Transverse colon (tissue), 4 donors: Measurements from ENCODE around the gene ETFDH. TPM values are rescaled to one million over a fixed set of nuclear protein-coding genes. Genes with fewer than 3 reads are reported as not detected.

Source experiments
- DNase-seq: peaks from one replicate; pipeline ENCODE4 v3.0.0-alpha.2; 2019
- H3K27ac ChIP-seq, 4 donors: fragments of 200-600 bp; sonication (generic); 2 replicates each; pipeline ENCODE4 v1.5.1; 2016 to 2018; ENCODE audit warnings: inconsistent platforms in 4 of 4
- H3K27me3 ChIP-seq: fragments of 200-600 bp; sonication (generic); 2 replicates; pipeline ENCODE4 v1.5.1; 2017; ENCODE audit warnings: inconsistent platforms
- H3K36me3 ChIP-seq, 4 donors: fragments of 200-600 bp; sonication (generic); 2 replicates each; pipeline ENCODE4 v1.5.1; 2017 to 2019; ENCODE audit warnings: inconsistent platforms in 4 of 4
- H3K4me1 ChIP-seq, 4 donors: fragments of 200-600 bp; sonication (generic); 2 replicates each; pipeline ENCODE4 v1.5.1; 2017 to 2020; ENCODE audit warnings: inconsistent platforms in 4 of 4
- H3K4me3 ChIP-seq, 4 donors: fragments of 200-600 bp; sonication (generic); 1 replicate in 1 of 4; 2 replicates in 3 of 4; pipeline versions ENCODE4 v1.5.1 to v1.6.1; 2017 to 2019; ENCODE audit warnings: inconsistent platforms in 4 of 4
- H3K9me3 ChIP-seq, 2 donors: fragments of 200-600 bp; sonication (generic); 2 replicates each; pipeline ENCODE4 v1.5.1; 2017 to 2019; ENCODE audit warnings: inconsistent platforms in 2 of 2
- CTCF ChIP-seq, 5 experiments: fragments of 200-600 bp in 3 of 5; fragments of 450-650 bp in 2 of 5; sonication (generic) in 3 of 5; IDR thresholded peaks; 1 replicate in 2 of 5; 2 replicates in 3 of 5; pipeline ENCODE4 v1.5.1; 2016 to 2017; ENCODE audit warnings: antibody characterized with exemption in 5 of 5, inconsistent platforms in 3 of 5, mild to moderate bottlenecking in 2 of 5, moderate library complexity in 1 of 5
- EP300 ChIP-seq: sonication (generic); formaldehyde crosslinking; IDR thresholded peaks from one replicate; pipeline ENCODE4 v1.6.1; 2017; ENCODE audit warnings: antibody characterized with exemption, low read depth
- POLR2A ChIP-seq: fragments of 450-650 bp; IDR thresholded peaks from one replicate; pipeline ENCODE4 v1.6.1; 2016; ENCODE audit warnings: antibody characterized with exemption, mild to moderate bottlenecking, moderate library complexity
- POLR2AphosphoS5 ChIP-seq, 3 donors: sonication (generic); formaldehyde crosslinking; IDR thresholded peaks; one replicate each; pipeline ENCODE4 v1.6.1; 2016; ENCODE audit warnings: antibody characterized with exemption in 3 of 3
- WGBS, 2 donors: methylation state at CpG; one replicate each; pipeline ENCODE4 v1.1.5; 2018; ENCODE audit warnings: low coverage in 1 of 2; 5-methylcytosine and 5-hydroxymethylcytosine counted together
- in situ Hi-C, 4 donors: fragments of 200-750 bp; cut with MboI; loops; one replicate each; pipeline versions ENCODE4 v1.15.0 to v1.15.1; 2017; ENCODE audit warnings: low sequenced_read_pairs in 3 of 4, low pct_ligation_motif_present in 1 of 4, low pct_unique_long_range_greater_than_20kb in 1 of 4
- intact Hi-C: fragments of 100-400 bp; cut with DNase I; formaldehyde crosslinking; loops from one replicate; pipeline ENCODE4 v1.15.1; 2023; ENCODE audit warnings: low total_unique reads
- total RNA-seq, 4 donors: library from RNA; depleted of rRNA; stranded (reverse); fragments of >200 nt; gene quantifications; one replicate each; pipeline ENCODE4 v1.1.0, GENCODE V29; 2016

The ETFDH gene
- total RNA-seq, 4 donors from 2014 or later, result 19.5 to 144 (median 88.5) TPM

GRCh38 chr4:158724637-158725036 lies 52.5 kb downstream of the ETFDH start:
- intact Hi-C loops (loop anchor here (2.0 to 10.0 kb wide), 2 partner anchors 126 to 480 kb away; no protein-coding TSS in a partner anchor), in situ Hi-C loops (loop anchor here (5.0 to 25.0 kb wide), 7 partner anchors 38 to 713 kb away; no protein-coding TSS in a partner anchor)
- Histone ChIP-seq H3K27me3 (peaks cover 6% of the 10 kb centered on the region), H3K4me3 (no peak overlapping the region), H3K9me3 (no peaks in the 10 kb centered on the region), H3K27ac (no peak overlapping the region), H3K4me1 (peaks cover 0 to 16% (median 4%) of the 10 kb centered on the region in 4 donors), H3K36me3 (peaks cover 0 to 6% (median 2%) of the 10 kb centered on the region in 4 donors)
- 78 to 87% methylated on average over 4 of the region's 4 CpGs for WGBS, 2 donors
- no peak for DNase-seq
- no peak for TF ChIP-seq POLR2A
- TF ChIP-seq EP300, result no peak
- no peak for TF ChIP-seq CTCF (IDR thresholded peaks at IDR 0.05)
- no peak for TF ChIP-seq POLR2AphosphoS5 (IDR thresholded peaks at IDR 0.05)

DNA sequence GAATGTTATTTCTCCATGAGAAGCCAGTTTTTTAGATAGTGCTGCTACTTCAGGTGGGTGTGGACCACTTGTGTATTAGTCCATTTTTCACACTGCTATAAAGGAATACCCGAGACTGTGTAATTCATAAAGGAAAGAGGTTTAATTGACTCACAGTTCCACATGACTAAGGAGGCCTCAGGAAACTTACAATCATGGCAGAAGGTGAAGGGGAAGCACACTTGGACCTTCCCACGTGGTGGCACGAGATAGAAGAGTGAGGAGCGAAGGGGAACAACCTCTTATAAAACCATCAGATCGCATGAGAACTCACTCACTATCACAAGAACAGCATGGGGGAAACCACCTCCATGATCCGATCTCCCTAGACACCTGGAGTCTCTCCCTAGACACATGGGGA lies 54.5 kb downstream of the ETFDH start:
- in situ Hi-C loops, result loop anchor here (5.0 to 25.0 kb wide), 6 partner anchors 36 to 711 kb away; no protein-coding TSS in a partner anchor
- intact Hi-C loops, result loop anchor here (10.0 kb wide), 1 partner anchor 478 kb away; no protein-coding TSS in a partner anchor
- Histone ChIP-seq H3K36me3 (no peaks in the 10 kb centered on the region), H3K27me3 (peaks cover 6% of the 10 kb centered on the region), H3K9me3 (no peaks in the 10 kb centered on the region), H3K4me1 (peaks cover 0 to 13% (median 4%) of the 10 kb centered on the region in 4 donors), H3K4me3 (no peak overlapping the region), H3K27ac (no peak overlapping the region)
- TF ChIP-seq CTCF (IDR thresholded peaks at IDR 0.05), result no peak
- TF ChIP-seq EP300, result no peak
- TF ChIP-seq POLR2AphosphoS5 (IDR thresholded peaks at IDR 0.05), result no peak
- no peak for TF ChIP-seq POLR2A
- 60 to 87% methylated on average over 3 to 6 of the region's 6 CpGs for WGBS, 2 donors
- no peak for DNase-seq

GRCh38 chr4:158728236-158728635 lies 56.1 kb downstream of the ETFDH start:
- intact Hi-C loops (loop anchor here (10.0 kb wide), 1 partner anchor 477 kb away; no protein-coding TSS in a partner anchor), in situ Hi-C loops (loop anchor here (5.0 to 25.0 kb wide), 6 partner anchors 34 to 709 kb away; no protein-coding TSS in a partner anchor)
- Histone ChIP-seq H3K27me3 (peaks cover 6% of the 10 kb centered on the region), H3K36me3 (no peaks in the 10 kb centered on the region), H3K9me3 (no peaks in the 10 kb centered on the region), H3K27ac (no peak overlapping the region), H3K4me1 (peaks cover 0 to 5% (median 0%) of the 10 kb centered on the region in 4 donors), H3K4me3 (no peak overlapping the region)
- no peak for DNase-seq
- no peak for TF ChIP-seq POLR2A
- TF ChIP-seq CTCF (IDR thresholded peaks at IDR 0.05), result no peak
- TF ChIP-seq EP300, result no peak
- TF ChIP-seq POLR2AphosphoS5 (IDR thresholded peaks at IDR 0.05), result no peak
- 65 to 90% methylated on average over 1 of the region's 1 CpG for WGBS, 2 donors

DNA sequence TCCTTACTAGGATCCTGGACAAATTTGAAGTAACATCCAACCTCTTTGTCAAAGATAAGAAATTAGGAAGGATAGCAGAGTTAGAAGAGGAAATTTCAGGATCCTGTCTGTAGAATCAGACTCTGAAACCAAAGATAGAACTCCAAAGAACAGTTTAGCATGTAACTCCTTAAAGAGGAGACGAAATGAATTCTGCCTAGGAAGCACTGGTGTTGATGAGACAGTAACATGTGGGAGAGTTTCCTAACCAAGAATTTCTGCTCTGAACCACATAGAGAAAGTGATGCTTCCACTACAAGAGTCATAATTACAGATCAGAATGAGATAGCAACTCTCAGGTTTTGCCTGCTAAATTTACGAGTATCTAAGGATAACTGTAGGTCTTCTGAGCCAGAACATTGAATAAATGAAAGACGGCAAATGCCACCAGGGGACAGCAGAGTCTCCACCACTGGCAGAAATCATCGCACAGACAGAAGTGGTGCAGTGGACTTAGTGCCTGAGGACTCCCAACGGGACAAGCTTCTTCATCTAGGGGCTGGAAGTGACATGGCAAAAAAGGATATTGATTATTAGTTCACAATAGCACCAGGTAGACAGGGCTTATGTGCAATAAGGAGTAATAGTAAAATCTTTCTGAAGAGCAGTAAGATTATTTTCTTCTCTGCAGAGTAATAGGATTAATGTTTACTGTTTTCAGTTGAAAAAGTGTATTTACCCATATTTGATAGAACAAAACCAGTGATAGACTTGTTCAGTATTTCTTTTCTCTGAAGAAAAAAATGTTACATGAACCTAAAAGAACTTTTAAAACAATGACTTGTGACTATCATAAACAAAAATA lies 57.8 kb downstream of the ETFDH start:
- DNase-seq, result peak; percentile 72
- H3K36me3 ChIP-seq, result no peaks in the 10 kb centered on the region
- in situ Hi-C loops (loop anchor here (5.0 to 25.0 kb wide), 7 partner anchors 32 to 707 kb away; no protein-coding TSS in a partner anchor), intact Hi-C loops (loop anchor here (10.0 kb wide), 1 partner anchor 475 kb away; no protein-coding TSS in a partner anchor)
- H3K9me3 ChIP-seq, result no peaks in the 10 kb centered on the region
- no peaks in the 10 kb centered on the region for H3K4me1 ChIP-seq
- no peak overlapping the region for H3K27ac ChIP-seq
- 20 to 32% methylated on average over 4 to 5 of the region's 5 CpGs for WGBS, 2 donors
- peaks cover 6% of the 10 kb centered on the region for H3K27me3 ChIP-seq
- no peak overlapping the region for H3K4me3 ChIP-seq
- TF ChIP-seq EP300, result no peak
- TF ChIP-seq CTCF (IDR thresholded peaks at IDR 0.05), result peak; percentile 85 to 93 (median 91)
